Measurements from ENCODE around the gene ZNF804B. TPM values are rescaled to one million over a fixed set of nuclear protein-coding genes. Genes with fewer than 3 reads are reported as not detected.
"Not testable (repeated sequence)": the region's sequence is repeated elsewhere in the genome, so short reads cannot be mapped to it uniquely, and the experiment has no call there.

The ZNF804B gene
- total RNA-seq, 1 donor from 2014 or later = 6.9 TPM

GRCh38 chr7:89072081-89072480 is 312.6 kb downstream of the ZNF804B start:
- DNase-seq (ENCODE audit: low spot score in 2 of 2) (no peak), FAIRE-seq (no peak)

GRCh38 chr7:89073776-89074175 is 314.3 kb downstream of the ZNF804B start:
- FAIRE-seq (no peak), DNase-seq (ENCODE audit: low spot score in 2 of 2) (no peak)

GRCh38 chr7:89077992-89078391 is 318.5 kb downstream of the ZNF804B start:
- no peak for DNase-seq (ENCODE audit: low spot score in 2 of 2)
- FAIRE-seq = no peak

- DNase-seq (ENCODE audit: low spot score in 2 of 2) (no peak), FAIRE-seq (no peak)
These were observed 326.1 kb downstream of the ZNF804B start for GRCh38 chr7:89085580-89085979.

- no peak for FAIRE-seq
These were observed 332.1 kb downstream of the ZNF804B start for GRCh38 chr7:89091550-89091949.

GRCh38 chr7:89094269-89094668 is 334.8 kb downstream of the ZNF804B start:
- no peak for DNase-seq (ENCODE audit: low spot score in 2 of 2)
- no peak for FAIRE-seq

More at GRCh38 chr7:89091550-89091949, 332.1 kb downstream of the ZNF804B start:
- no peak for DNase-seq (ENCODE audit: low spot score in 2 of 2)

GRCh38 chr7:89103564-89103963 is 344.1 kb downstream of the ZNF804B start:
- no peak for DNase-seq (ENCODE audit: low spot score in 2 of 2)
- FAIRE-seq = no peak

GRCh38 chr7:89104748-89105685 is 345.5 kb downstream of the ZNF804B start:
- FAIRE-seq = no peak
- DNase-seq (ENCODE audit: low spot score in 2 of 2) = no peak

- FAIRE-seq = no peak
- no peak for DNase-seq (ENCODE audit: low spot score in 2 of 2)
These were observed 364.4 kb downstream of the ZNF804B start for GRCh38 chr7:89123871-89124270.

- DNase-seq (ENCODE audit: low spot score in 2 of 2) = no peak
- FAIRE-seq = no peak
These were observed 370.3 kb downstream of the ZNF804B start for GRCh38 chr7:89129600-89130375.

- FAIRE-seq = no peak
- no peak for DNase-seq (ENCODE audit: low spot score in 2 of 2)
These were observed 373.9 kb downstream of the ZNF804B start for GRCh38 chr7:89133357-89133756.

GRCh38 chr7:89133819-89134218 is 374.3 kb downstream of the ZNF804B start:
- DNase-seq (ENCODE audit: low spot score in 2 of 2) (no peak), FAIRE-seq (no peak)

- DNase-seq (ENCODE audit: low spot score in 2 of 2) = no peak
- no peak for FAIRE-seq
These were observed 386.3 kb downstream of the ZNF804B start for GRCh38 chr7:89145801-89146200.

GRCh38 chr7:89160107-89160506 is 400.6 kb downstream of the ZNF804B start:
- FAIRE-seq (no peak), DNase-seq (ENCODE audit: low spot score in 2 of 2) (no peak)

- DNase-seq (ENCODE audit: low spot score in 2 of 2) = no peak
- FAIRE-seq = no peak
These were observed 405.9 kb downstream of the ZNF804B start for GRCh38 chr7:89165421-89165820.

- no peak for DNase-seq (ENCODE audit: low spot score in 2 of 2)
- FAIRE-seq = no peak
These were observed 411.1 kb downstream of the ZNF804B start for GRCh38 chr7:89170628-89171027.

- DNase-seq (ENCODE audit: low spot score in 2 of 2) (no peak), FAIRE-seq (no peak)
These were observed 422.6 kb downstream of the ZNF804B start for GRCh38 chr7:89182116-89182515.

GRCh38 chr7:89183712-89184111 is 424.2 kb downstream of the ZNF804B start:
- FAIRE-seq = no peak
- no peak for DNase-seq (ENCODE audit: low spot score in 2 of 2)

GRCh38 chr7:89200758-89201157 is 441.3 kb downstream of the ZNF804B start:
- no peak for FAIRE-seq
- no peak for DNase-seq (ENCODE audit: low spot score in 2 of 2)

- FAIRE-seq (no peak), DNase-seq (ENCODE audit: low spot score in 2 of 2) (no peak)
These were observed 464.4 kb downstream of the ZNF804B start for GRCh38 chr7:89223900-89224395.

- not testable (repeated sequence) for DNase-seq (ENCODE audit: low spot score in 2 of 2); FAIRE-seq
These were observed 469.2 kb downstream of the ZNF804B start for GRCh38 chr7:89228688-89229171.

Data from frontal cortex (tissue), 4 donors.